ENCODE results near the gene GPR148.
A peak's percentile ranks its signal among the peaks of the same experiment; 100 is the strongest.
"Not testable (repeated sequence)": the region's sequence is repeated elsewhere in the genome, so short reads cannot be mapped to it uniquely, and the experiment has no call there.

GPR148 gene

GRCh38 chr2:130728549-130729316, at the start of gene GPR148:
Gene GPR148, plus strand, starts transcription at chr2:130729070. Its CDS starts 82 bp downstream, at chr2:130729152.
- DNase-seq = peak; percentile 50

- DNase-seq = not testable (repeated sequence)
Observed at GRCh38 chr2:130692041-130692770, 36.7 kb upstream of the GPR148 start.

GRCh38 chr2:130693474-130693873, 35.4 kb upstream of the GPR148 start:
- DNase-seq = not testable (repeated sequence)

GRCh38 chr2:130703250-130703649, 25.6 kb upstream of the GPR148 start:
- DNase-seq = not testable (repeated sequence)

GRCh38 chr2:130714795-130715194, 14.1 kb upstream of the GPR148 start:
- DNase-seq = not testable (repeated sequence)

GRCh38 chr2:130720036-130720435, 8.8 kb upstream of the GPR148 start:
- no peak for DNase-seq

DNA sequence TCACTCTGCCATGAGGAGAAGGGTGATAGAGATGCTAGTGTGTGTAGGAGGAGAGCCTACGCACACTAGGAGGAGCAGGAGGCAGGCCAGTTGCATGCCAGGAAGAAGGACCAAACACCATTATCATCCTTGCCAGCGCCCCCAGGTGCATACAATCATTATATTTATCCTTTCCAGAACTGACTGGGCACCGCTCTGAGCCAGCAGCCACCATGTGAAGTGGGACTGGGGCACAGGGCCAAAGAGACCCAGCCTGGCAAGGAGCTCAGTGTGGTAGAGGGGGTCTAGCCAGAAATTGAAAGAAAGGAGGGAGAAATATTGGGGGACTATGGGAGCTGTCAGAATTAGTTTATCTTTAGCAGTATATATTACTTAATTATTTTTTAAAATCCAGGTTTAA, 8.3 kb upstream of the GPR148 start:
- no peak for DNase-seq

GRCh38 chr2:130724455-130724854, 4.4 kb upstream of the GPR148 start:
- DNase-seq = no peak

GRCh38 chr2:130726614-130727180, 2.2 kb upstream of the GPR148 start:
- DNase-seq = no peak

GRCh38 chr2:130727286-130727924, 1.5 kb upstream of the GPR148 start:
- peak; percentile 73 for DNase-seq

DNA sequence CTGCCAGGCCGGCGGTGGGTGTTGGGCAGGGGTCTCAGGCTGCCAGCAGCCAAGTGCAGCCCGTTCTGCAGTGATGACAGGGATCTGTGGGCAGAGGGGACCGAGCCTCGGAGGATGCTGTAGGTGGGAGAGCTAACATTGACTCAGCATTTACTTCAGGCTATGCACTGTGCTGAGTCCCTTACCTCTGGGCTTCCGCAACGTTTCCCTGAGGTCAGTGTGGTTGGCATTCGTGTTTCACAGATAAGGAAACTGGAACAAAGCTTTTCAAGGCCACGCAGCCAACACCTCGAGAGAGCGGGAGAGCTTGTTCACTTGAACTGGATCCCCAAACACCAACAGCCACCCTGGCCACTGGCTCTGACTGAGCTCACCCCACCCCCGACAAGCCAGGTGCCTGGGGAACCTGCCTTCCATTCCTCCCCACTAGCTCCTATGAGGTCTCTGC, 839 bp upstream of the GPR148 start:
- no peak for DNase-seq

- DNase-seq = no peak
Observed at GRCh38 chr2:130729322-130730299, 741 bp downstream of the GPR148 start.

DNA sequence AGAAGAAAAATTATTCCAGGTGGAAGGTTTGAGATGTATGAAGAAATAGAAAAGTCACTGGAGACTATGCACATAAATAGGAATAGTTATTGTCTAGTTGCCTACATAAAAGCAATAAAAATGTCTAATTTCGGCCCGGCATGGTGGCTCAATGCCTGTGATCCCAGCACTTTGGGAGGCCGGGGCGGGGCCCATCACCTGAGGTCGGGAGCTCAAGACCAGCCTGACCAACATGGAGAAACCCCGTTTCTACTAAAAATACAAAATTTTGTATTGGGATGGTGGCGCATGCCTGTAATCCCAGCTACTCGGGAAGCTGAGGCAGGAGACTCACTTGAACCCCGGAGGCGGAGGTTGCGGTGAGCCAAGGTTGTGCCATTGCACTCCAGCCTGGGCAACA, 3.4 kb downstream of the GPR148 start:
- not testable (repeated sequence) for DNase-seq

DNA sequence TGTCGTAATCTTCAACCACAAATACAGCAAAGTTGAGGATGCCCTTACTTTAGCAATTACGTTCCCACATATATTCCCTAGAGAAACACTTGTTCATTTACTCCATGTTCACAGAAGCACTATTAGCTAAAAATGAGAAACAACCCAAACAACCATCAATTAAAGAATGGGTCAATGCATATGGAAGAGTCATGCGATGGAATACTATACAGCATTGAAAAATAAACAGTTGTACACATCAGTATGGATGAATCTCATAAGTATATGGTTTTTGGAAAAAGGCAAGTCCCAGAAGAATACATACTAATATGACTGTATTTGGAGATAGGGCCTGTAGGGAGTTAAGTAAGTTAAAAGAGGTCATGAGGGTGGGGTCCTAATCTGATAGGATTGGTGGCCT, 6.3 kb downstream of the GPR148 start:
- DNase-seq = no peak

DNA sequence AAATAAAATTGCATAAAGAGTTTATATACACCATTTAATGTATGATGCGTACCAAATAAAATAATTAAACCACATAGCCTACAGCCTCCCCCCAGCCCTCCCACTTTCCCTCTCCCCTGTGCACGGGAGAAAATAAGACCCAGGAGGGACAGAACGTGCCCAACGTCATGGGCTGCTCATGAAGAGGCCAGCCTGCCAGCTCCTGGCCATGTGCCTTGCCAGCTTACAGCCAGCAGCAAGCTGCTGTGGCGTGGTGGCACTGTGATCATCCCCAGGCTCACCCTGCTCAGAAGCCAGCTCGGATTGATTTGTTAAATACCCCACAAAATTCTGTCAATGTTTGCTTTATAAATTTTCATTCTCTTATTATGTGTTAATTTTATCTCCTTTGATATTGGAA, 7.6 kb downstream of the GPR148 start:
- no peak for DNase-seq

DNA sequence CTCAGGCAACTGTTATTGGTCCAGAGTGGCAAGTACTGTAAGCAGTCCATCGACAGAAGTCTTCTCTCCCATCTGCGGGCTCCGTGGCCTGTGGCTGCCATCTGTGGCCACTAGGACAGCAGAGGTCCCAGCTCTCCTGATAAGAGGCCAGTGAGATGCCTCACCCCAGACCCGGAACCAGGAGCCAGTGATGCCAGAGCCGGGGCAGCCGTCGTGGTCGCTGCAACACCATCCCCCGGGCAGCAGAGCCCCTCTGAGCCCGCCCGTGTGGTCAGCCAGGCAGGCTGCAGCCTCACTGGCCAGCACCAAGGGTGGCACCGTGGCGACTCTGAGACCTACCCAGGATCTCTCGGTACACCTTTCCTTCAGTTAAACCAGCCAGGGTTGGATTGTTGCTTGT, 8.7 kb downstream of the GPR148 start:
- DNase-seq = no peak

DNA sequence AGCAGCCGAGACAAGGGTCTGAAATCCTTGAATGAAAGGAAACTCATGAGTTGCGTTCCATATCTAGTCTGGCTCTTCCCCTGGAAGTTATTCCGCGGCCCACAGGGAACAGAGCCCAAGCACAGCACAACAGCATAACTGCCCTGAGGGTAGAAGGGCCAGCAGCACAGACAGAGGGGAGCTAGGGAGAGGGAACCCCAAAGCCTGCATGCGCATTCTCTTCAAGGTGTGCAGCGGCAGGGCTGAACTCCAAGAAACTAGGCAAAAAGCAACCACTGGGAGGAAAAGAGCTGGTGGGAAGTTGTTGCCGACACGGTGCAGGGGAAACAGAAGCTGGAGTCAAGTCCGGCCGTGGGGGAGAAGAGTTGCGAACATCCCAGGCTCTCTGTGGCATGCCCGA, 11.8 kb downstream of the GPR148 start:
- no peak for DNase-seq

DNA sequence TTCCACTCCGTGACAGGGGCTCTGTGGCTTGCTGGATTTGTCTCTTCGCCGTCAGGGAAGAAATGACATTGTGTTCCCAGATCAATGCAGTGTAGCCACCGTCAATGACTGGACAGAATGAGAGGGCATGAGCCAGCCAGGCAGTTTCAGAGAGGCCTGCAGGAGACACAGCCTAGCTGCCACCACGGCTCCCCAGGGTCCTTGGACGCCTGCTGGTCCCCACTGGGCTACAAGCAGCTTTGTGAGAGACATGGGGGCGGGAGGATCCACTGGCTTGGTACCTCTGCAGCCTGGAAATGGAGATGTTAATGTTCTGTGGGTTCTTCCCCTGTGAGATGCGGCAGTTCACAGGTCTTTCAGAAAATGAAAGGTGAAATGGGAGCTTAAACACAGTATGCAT, 14.4 kb downstream of the GPR148 start:
- no peak for DNase-seq

DNA sequence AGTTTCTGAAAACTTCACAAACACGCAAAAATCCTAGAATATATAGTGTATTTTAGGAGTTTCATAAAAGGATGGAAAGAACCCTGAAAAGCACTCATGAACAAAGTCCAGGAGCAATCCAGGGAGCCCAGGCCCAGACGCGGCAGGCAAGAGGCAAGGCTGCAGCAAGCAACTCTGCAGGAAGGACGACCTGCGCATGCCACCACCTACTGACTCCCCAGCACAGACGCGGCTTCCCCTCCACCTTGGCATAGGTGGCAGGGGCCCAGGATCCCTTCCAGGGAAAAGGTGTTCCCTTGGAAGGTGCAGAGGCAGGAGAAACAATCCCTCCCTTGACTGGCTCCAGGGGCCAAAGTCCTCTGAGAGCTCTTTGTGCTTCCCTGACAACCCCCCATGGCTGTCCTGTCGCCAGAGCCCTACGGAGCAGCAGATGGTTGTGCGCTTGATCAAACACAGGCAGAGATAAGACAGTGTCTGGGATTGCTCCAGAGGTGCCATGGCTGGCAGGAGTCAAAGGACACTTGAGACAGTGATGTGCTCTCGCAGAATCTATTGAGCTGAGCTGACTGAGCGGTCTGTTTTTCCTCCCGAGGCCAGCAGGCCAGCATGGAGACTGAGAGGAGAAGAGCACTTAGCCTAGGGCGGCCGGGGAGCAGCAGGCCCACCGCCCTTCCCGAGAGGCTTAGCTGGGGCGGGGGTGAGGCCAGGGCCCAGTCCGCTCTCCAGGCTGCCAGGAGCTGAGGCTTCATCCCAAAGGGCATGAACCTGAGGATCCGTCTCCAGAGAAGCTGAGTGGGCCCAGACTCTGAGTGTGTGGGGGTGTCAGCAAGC, 15.6 kb downstream of the GPR148 start:
- no peak for DNase-seq

- DNase-seq = no peak
Observed at GRCh38 chr2:130749078-130749477, 20.2 kb downstream of the GPR148 start.

- no peak for DNase-seq
Observed at GRCh38 chr2:130749641-130750040, 20.8 kb downstream of the GPR148 start.

Measured in NCI-H1417 treated with DMSO at 0.1 percent for 48 hours (cell line).